Esophagus squamous epithelium (tissue), 5 donors: ENCODE measurements around the gene SLC12A4. TPM values are rescaled to one million over a fixed set of nuclear protein-coding genes. Genes with fewer than 3 reads are reported as not detected.
A peak's percentile ranks its signal among the peaks of the same experiment; 100 is the strongest.

Experiments
- DNase-seq: peaks from one replicate; lab custom pipeline; 2025; lab: John Stamatoyannopoulos, UW
- H3K27ac ChIP-seq, 4 donors: fragments of 200-600 bp; sonication (generic); one replicate each; pipeline ENCODE4 v1.5.1; 2016 to 2019; ENCODE audit warnings: mild to moderate bottlenecking in 1 of 4
- H3K27me3 ChIP-seq, 4 donors: fragments of 200-600 bp; sonication (generic); 1 replicate in 3 of 4; 2 replicates in 1 of 4; pipeline versions ENCODE4 v1.5.1 to v1.6.0; 2017 to 2021; ENCODE audit warnings: antibody characterized with exemption in 1 of 4
- H3K36me3 ChIP-seq, 3 donors: fragments of 200-600 bp; sonication (generic); one replicate each; pipeline ENCODE4 v1.5.1; 2016 to 2019
- H3K4me1 ChIP-seq, 3 donors: fragments of 200-600 bp; sonication (generic); one replicate each; pipeline ENCODE4 v1.5.1; 2017 to 2019
- H3K4me3 ChIP-seq, 4 donors: fragments of 200-600 bp; sonication (generic); 1 replicate in 3 of 4; 2 replicates in 1 of 4; pipeline ENCODE4 v1.5.1; 2016 to 2019; ENCODE audit warnings: mild to moderate bottlenecking in 2 of 4, moderate library complexity in 1 of 4
- H3K9me3 ChIP-seq, 3 donors: fragments of 200-600 bp; sonication (generic); one replicate each; pipeline ENCODE4 v1.5.1; 2016 to 2019
- POLR2A ChIP-seq, 4 donors: fragments of 450-650 bp; IDR thresholded peaks; one replicate each; pipeline ENCODE4 v1.6.1; 2017; ENCODE audit warnings: antibody characterized with exemption in 4 of 4, mild to moderate bottlenecking in 4 of 4, moderate library complexity in 3 of 4
- WGBS, 2 donors: methylation state at CpG; one replicate each; pipeline ENCODE4 v1.1.5; 2018; 5-methylcytosine and 5-hydroxymethylcytosine counted together
- intact Hi-C: fragments of 100-400 bp; cut with DNase I; formaldehyde crosslinking; loops from one replicate; pipeline ENCODE4 v1.15.0; 2022
- total RNA-seq, 4 donors: library from RNA; depleted of rRNA; stranded (reverse); fragments of >200 nt; gene quantifications; one replicate each; pipeline ENCODE4 v1.1.0, GENCODE V29; 2016
- TF ChIP-seq, protein P1 (sequence below), 6 experiments: fragments of 450-650 bp in 4 of 6; fragments of 200-600 bp in 2 of 6; sonication (generic) in 2 of 6; IDR thresholded peaks; one replicate each; pipeline ENCODE4 v1.5.1; 2016 to 2019; ENCODE audit warnings: antibody characterized with exemption in 6 of 6, mild to moderate bottlenecking in 4 of 6, moderate library complexity in 4 of 6
- donor health status: DM: yes; HTN: yes; CAD: no.

The SLC12A4 gene
- total RNA-seq, 4 donors from 2014 or later = 7.4 to 29.8 (median 18.2) TPM

DNA sequence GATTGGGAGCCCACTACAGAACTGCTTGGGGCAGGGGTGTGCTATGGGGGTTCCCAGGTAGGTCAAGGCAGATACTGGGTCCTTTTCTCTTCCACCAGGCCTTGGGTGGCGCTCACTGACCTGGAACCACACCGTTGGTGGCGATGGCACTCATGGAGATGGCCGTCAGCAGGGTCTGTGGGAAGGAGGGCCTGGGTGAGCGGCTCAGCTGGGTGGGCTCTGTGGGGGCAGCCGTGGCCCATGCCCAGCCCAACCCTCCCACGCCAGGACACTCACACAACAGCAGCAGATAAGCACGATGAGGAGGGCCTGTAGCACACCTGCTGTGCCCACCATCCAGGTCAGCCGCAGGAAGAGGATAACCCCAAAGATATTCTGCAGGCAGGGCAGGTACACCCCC lies 10.8 kb downstream of the SLC12A4 start:
- Histone ChIP-seq H3K4me3 (no peak overlapping the region), H3K36me3 (peaks cover 6 to 96% (median 15%) of the 10 kb centered on the region in 3 donors), H3K9me3 (no peaks in the 10 kb centered on the region), H3K27me3 (no peaks in the 10 kb centered on the region), H3K27ac (peak overlapping the region in 1 of 4 donors; percentile 72), H3K4me1 (peaks cover 8 to 50% (median 33%) of the 10 kb centered on the region in 3 donors)
- no peak for DNase-seq
- intact Hi-C loops = no loop called here
- TF ChIP-seq, protein P1, sequence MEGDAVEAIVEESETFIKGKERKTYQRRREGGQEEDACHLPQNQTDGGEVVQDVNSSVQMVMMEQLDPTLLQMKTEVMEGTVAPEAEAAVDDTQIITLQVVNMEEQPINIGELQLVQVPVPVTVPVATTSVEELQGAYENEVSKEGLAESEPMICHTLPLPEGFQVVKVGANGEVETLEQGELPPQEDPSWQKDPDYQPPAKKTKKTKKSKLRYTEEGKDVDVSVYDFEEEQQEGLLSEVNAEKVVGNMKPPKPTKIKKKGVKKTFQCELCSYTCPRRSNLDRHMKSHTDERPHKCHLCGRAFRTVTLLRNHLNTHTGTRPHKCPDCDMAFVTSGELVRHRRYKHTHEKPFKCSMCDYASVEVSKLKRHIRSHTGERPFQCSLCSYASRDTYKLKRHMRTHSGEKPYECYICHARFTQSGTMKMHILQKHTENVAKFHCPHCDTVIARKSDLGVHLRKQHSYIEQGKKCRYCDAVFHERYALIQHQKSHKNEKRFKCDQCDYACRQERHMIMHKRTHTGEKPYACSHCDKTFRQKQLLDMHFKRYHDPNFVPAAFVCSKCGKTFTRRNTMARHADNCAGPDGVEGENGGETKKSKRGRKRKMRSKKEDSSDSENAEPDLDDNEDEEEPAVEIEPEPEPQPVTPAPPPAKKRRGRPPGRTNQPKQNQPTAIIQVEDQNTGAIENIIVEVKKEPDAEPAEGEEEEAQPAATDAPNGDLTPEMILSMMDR (IDR thresholded peaks at IDR 0.05) = no peak
- no peak for TF ChIP-seq POLR2A (IDR thresholded peaks at IDR 0.05)
- 100% methylated on average over 1 of the region's 9 CpGs; no CpG with 5 or more reads in 1 of the 2 donors for WGBS, 2 donors

DNA sequence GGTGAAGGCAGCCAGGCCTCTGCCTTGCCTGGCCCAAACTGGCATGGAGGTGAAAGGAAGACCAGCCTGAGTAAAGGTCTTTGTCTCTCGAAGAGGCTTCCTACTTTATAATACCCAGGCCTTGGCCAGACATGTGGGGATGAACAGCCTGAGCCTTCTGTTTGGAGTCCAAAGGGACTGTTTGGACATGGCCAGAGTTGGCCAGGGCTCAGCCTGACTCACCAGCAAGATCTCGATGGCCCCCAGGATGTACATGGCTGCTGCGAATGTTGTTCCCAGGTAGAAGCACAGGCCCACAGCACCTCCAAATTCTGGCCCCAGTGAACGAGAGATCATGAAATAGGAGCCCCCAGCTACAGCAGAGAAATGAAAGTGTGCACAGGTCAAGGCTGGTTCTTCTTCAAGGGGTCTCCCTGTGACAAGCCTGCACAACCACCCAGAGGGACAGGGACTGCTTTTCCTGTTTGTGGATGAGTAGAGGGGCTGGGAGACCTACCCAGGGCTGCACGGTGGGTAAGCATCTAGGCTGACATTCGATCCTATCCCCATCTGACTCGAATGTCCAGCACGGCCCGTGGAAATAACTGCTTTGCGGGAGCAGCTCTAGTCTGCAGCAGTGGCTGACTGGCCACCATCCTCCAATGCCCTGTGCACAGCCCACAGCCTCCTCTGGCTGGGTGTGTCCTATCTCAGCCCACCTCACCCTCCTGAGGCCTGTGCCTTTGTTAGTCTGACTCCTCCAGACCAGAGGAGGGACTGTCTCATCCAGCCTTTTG lies 13.8 kb downstream of the SLC12A4 start:
- peaks cover 0 to 33% (median 10%) of the 10 kb centered on the region in 3 donors for H3K4me1 ChIP-seq
- peak overlapping the region in 1 of 4 donors; percentile 29 for H3K27ac ChIP-seq
- WGBS, 2 donors = 80 to 82% methylated on average over 1 to 3 of the region's 10 CpGs
- H3K9me3 ChIP-seq = no peaks in the 10 kb centered on the region
- no peaks in the 10 kb centered on the region for H3K27me3 ChIP-seq
- no peak for DNase-seq
- no peak overlapping the region for H3K4me3 ChIP-seq
- TF ChIP-seq, protein P1 (IDR thresholded peaks at IDR 0.05) = no peak
- intact Hi-C loops = no loop called here
- H3K36me3 ChIP-seq = peaks cover 4 to 96% (median 22%) of the 10 kb centered on the region in 3 donors

DNA sequence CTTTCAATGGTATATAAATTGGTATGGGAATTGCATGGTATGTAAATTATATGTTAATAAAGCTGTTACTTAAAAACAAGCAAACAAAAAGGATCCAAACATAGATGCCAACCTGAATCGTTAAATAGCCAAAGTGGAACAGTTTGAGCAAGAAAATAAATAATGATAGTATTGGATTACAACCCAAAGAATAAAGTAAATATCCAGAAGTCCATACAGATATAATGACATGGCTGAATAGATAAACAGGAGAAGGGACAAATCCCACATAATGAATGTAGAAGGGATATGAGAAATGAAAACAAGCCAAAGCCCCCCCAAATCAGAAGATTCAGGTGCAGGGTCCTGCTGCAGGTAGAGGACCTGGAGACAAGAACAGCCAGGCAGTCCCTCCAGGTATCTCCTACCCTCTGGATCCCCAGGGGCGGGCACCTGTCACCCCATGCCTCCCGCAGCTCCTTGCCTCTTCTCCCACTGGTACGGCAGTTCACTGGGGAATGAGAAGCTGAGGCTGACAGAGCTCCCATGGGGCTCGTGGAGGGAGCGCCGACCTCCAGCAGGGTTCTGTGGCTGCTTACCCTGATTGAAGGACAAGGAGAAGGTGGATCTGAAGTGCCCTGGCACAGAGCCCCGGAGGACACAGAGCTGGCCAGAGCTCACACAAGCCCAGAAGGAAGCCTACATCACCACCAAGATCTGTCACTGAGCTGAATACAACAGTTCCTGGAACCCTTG lies 14.6 kb downstream of the SLC12A4 start:
- H3K27ac ChIP-seq = peak overlapping the region in 1 of 4 donors; percentile 29

DNA sequence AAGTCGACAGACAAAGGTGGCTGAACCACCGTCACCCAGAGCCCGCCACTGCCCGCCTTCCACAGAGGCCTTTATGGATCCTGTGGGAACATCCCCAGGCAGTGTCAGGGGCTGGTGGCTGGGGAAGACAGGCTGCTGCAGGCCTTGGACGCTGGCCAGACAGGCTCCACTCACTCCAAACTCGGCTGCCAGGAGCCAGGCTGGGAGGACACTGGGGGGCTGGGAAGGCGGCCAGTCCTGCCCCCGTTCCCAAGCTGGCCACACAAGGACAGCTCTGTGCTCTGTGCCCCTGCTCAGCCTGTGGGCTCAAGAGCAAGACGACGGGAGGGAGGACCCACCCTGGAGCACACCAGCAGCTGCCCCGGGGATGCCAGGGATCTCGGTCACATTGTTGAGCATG lies 17.0 kb downstream of the SLC12A4 start:
- H3K4me1 ChIP-seq = peaks cover 0 to 30% (median 6%) of the 10 kb centered on the region in 3 donors
- H3K27ac ChIP-seq = peak overlapping the region in 2 of 4 donors; percentile 29 to 57
- no peak for DNase-seq
- no peaks in the 10 kb centered on the region for H3K9me3 ChIP-seq
- 52 to 69% methylated on average over 2 to 6 of the region's 12 CpGs for WGBS, 2 donors
- peaks cover 10 to 100% (median 39%) of the 10 kb centered on the region in 3 donors for H3K36me3 ChIP-seq
- H3K4me3 ChIP-seq = no peak overlapping the region
- H3K27me3 ChIP-seq = no peaks in the 10 kb centered on the region
- intact Hi-C loops = no loop called here
- TF ChIP-seq POLR2A (IDR thresholded peaks at IDR 0.05) = no peak
- TF ChIP-seq, protein P1 (IDR thresholded peaks at IDR 0.05) = no peak

More for the DNA sequence above, 14.6 kb downstream of the SLC12A4 start:
- no peak for DNase-seq
- Histone ChIP-seq H3K36me3 (peaks cover 0 to 96% (median 24%) of the 10 kb centered on the region in 3 donors), H3K27me3 (no peaks in the 10 kb centered on the region), H3K4me3 (no peak overlapping the region), H3K9me3 (no peaks in the 10 kb centered on the region), H3K4me1 (peaks cover 0 to 26% (median 6%) of the 10 kb centered on the region in 3 donors)
- TF ChIP-seq, protein P1 (IDR thresholded peaks at IDR 0.05) = no peak
- no peak for TF ChIP-seq POLR2A (IDR thresholded peaks at IDR 0.05)
- intact Hi-C loops = no loop called here
- 74 to 81% methylated on average over 2 to 3 of the region's 8 CpGs for WGBS, 2 donors
